Measurements from ENCODE around the gene LRRC73. TPM values are rescaled to one million over a fixed set of nuclear protein-coding genes. Genes with fewer than 3 reads are reported as not detected.

The LRRC73 gene
- total and polyA plus RNA-seq, 9 of the 15 experiments (the other 6 are each of a cell fraction or from before 2014, with no cell fraction given) = 0.07 to 0.55 (median 0.16) TPM; not detected in 3

DNA sequence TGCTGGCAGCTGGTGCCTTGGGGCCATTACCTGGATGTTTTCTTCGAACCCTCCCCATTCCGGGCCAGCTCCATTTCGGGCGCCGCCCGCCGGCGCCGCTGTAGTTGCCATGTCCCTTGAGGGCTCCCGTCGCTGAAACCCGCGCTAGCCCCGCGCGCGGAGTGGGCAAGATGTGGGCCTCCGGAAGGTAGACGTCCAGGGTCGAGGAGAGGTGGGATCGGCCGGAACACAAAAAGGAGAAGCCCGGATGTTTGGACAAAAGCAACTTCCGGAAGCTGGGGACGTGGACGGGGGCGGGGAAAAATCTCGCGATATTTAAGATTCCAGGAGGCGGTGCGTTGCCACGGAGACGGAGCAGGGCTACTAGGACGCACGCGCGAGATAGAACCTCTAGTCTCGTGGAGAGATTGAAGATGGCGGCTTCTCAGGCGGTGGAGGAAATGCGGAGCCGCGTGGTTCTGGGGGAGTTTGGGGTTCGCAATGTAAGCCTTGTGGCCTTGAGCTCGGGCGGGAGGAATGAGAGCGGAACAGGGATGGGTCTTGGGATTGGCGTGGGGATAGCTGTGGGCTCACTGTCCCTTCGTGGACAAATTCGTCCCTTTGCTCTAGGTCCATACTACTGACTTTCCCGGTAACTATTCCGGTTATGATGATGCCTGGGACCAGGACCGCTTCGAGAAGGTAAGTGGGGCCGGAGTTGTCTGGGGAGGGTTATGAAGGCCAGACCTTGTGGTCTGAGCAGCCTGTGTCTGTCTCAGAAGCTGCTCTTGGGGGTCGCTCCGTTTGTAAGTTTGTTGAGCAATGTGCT is 6.8 kb upstream of the LRRC73 start, which contains the start of the genes POLR1C and YIPF3 (continued):
- peak; percentile 99 for TF ChIP-seq MYC (IDR thresholded peaks at IDR 0.05; ENCODE audit: low read depth, low read length)
- TF ChIP-seq MYC (CRISPR knock-in tag; IDR thresholded peaks at IDR 0.05; ENCODE audit: borderline replicate concordance, low read depth) = peak; percentile 94
- no peak for TF ChIP-seq POLR3A (IDR thresholded peaks at IDR 0.05; ENCODE audit: borderline replicate concordance, extremely low read depth, insufficient read depth, insufficient read length)
- peak; percentile 98 for TF ChIP-seq NFRKB (IDR thresholded peaks at IDR 0.05; ENCODE audit: low read depth)
- no peak for TF ChIP-seq CBFA2T3 (IDR thresholded peaks at IDR 0.05)
- TF ChIP-seq PTRF (tag; IDR thresholded peaks at IDR 0.05) = no peak
- no peak for TF ChIP-seq FUS (optimal IDR thresholded peaks at IDR 0.05; ENCODE audit: low read depth, low read length)
- no peak for TF ChIP-seq ZNF3 (CRISPR knock-in tag; IDR thresholded peaks at IDR 0.05)
- TF ChIP-seq CAMTA2 (CRISPR knock-in tag; conservative IDR thresholded peaks at IDR 0.05) = no peak
- TF ChIP-seq TEAD1 (CRISPR knock-in tag; IDR thresholded peaks at IDR 0.05) = peak in 1 of 2 experiments; percentile 56; a peak in 1 of 4 replicates
- no peak for TF ChIP-seq SRSF1 (IDR thresholded peaks at IDR 0.05; ENCODE audit: low read depth, low read length)
- no peak for TF ChIP-seq HIVEP1 (CRISPR knock-in tag; IDR thresholded peaks at IDR 0.05)
- TF ChIP-seq GABPA (tag; conservative IDR thresholded peaks at IDR 0.05; ENCODE audit: low read depth) = peak; percentile 99
- TF ChIP-seq NCOR1 (IDR thresholded peaks at IDR 0.05) = no peak
- TF ChIP-seq MTA3 (IDR thresholded peaks at IDR 0.05; ENCODE audit: borderline replicate concordance) = peak; percentile 89
- TF ChIP-seq ZNF41 (CRISPR knock-in tag; conservative IDR thresholded peaks at IDR 0.05) = no peak
- TF ChIP-seq SNRNP70 (optimal IDR thresholded peaks at IDR 0.05; ENCODE audit: low read depth, low read length) = no peak
- no peak for TF ChIP-seq FOXP4 (CRISPR knock-in tag; IDR thresholded peaks at IDR 0.05; ENCODE audit: borderline replicate concordance)
- no peak for TF ChIP-seq ZNF408 (CRISPR knock-in tag; IDR thresholded peaks at IDR 0.05; ENCODE audit: low read depth)
- no peak for TF ChIP-seq EZH2 (IDR thresholded peaks at IDR 0.05; ENCODE audit: borderline replicate concordance, low read depth, low read length)
- no peak for TF ChIP-seq BRCA1 (IDR thresholded peaks at IDR 0.05)
- no peak for TF ChIP-seq BRCA1 (CRISPR knock-in tag; IDR thresholded peaks at IDR 0.05)
- no peak for TF ChIP-seq ZNF431 (CRISPR knock-in tag; IDR thresholded peaks at IDR 0.05)
- TF ChIP-seq TRIM28 (IDR thresholded peaks at IDR 0.05) = peak; percentile 64; the same call in 1 of the 2 replicates
- no peak for TF ChIP-seq ZNF445 (CRISPR knock-in tag; IDR thresholded peaks at IDR 0.05; ENCODE audit: low read depth)
- TF ChIP-seq ZNF134 (CRISPR knock-in tag; conservative IDR thresholded peaks at IDR 0.05) = no peak
- no peak for TF ChIP-seq THRB (CRISPR knock-in tag; conservative IDR thresholded peaks at IDR 0.05)
- TF ChIP-seq, protein P1, sequence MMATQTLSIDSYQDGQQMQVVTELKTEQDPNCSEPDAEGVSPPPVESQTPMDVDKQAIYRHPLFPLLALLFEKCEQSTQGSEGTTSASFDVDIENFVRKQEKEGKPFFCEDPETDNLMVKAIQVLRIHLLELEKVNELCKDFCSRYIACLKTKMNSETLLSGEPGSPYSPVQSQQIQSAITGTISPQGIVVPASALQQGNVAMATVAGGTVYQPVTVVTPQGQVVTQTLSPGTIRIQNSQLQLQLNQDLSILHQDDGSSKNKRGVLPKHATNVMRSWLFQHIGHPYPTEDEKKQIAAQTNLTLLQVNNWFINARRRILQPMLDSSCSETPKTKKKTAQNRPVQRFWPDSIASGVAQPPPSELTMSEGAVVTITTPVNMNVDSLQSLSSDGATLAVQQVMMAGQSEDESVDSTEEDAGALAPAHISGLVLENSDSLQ (IDR thresholded peaks at IDR 0.05) = peak; percentile 67

All from K562 (cell line).